GM23338 (cell line): Measurements from ENCODE around the gene KIRREL3. TPM values are rescaled to one million over a fixed set of nuclear protein-coding genes. Genes with fewer than 3 reads are reported as not detected.

ENCODE experiments used
- ATAC-seq: fragments of 200-7000 bp; cut with Tn5 transposase; 3 replicates; pipeline ENCODE4 v1.9.1; 2020
- DNase-seq: peaks from one replicate; pipeline ENCODE4 v3.0.0-alpha.2; 2015; ENCODE audit warnings: low spot score
- H2AFZ ChIP-seq: fragments of 200-600 bp; sonication (generic); 2 replicates; pipeline ENCODE4 v1.8.0; 2016; ENCODE audit warnings: antibody characterized with exemption, mild to moderate bottlenecking, moderate library complexity
- H3F3A ChIP-seq: fragments of 200-600 bp; sonication (generic); replicated peaks from 2 replicates; pipeline ENCODE4 v1.8.0; 2017; ENCODE audit warnings: antibody characterized with exemption, mixed run types, low read depth
- H3K27ac ChIP-seq: fragments of 200-600 bp; sonication (generic); 2 replicates; pipeline ENCODE4 v1.6.1; 2016; ENCODE audit warnings: low read depth
- H3K27me3 ChIP-seq: fragments of 200-600 bp; sonication (generic); 2 replicates; pipeline ENCODE4 v1.8.0; 2016; ENCODE audit warnings: mild to moderate bottlenecking, mixed run types, moderate library complexity; ENCODE audit not compliant: insufficient read depth
- H3K36me3 ChIP-seq: fragments of 200-600 bp; sonication (generic); 2 replicates; pipeline ENCODE4 v1.8.0; 2016; ENCODE audit warnings: mild to moderate bottlenecking; ENCODE audit not compliant: insufficient read depth
- H3K4me1 ChIP-seq: fragments of 200-600 bp; sonication (generic); 2 replicates; pipeline ENCODE4 v1.8.0; 2016; ENCODE audit warnings: mild to moderate bottlenecking, moderate library complexity; ENCODE audit not compliant: insufficient read depth
- H3K4me2 ChIP-seq: fragments of 200-600 bp; sonication (generic); 2 replicates; pipeline ENCODE4 v1.7.1; 2017; ENCODE audit warnings: mixed run types
- H3K4me3 ChIP-seq: fragments of 200-600 bp; sonication (generic); 2 replicates; pipeline ENCODE4 v1.6.1; 2016; ENCODE audit warnings: mixed run types
- H3K79me2 ChIP-seq: fragments of 200-600 bp; sonication (generic); replicated peaks from 2 replicates; pipeline ENCODE4 v1.8.0; 2017; ENCODE audit warnings: mild to moderate bottlenecking; ENCODE audit not compliant: insufficient read depth
- H3K9me2 ChIP-seq: fragments of 200-600 bp; sonication (generic); 2 replicates; pipeline ENCODE4 v1.8.0; 2017; ENCODE audit not compliant: insufficient read depth
- H4K20me1 ChIP-seq: fragments of 200-600 bp; sonication (generic); replicated peaks from 2 replicates; pipeline ENCODE4 v1.8.0; 2017; ENCODE audit warnings: mild to moderate bottlenecking; ENCODE audit not compliant: insufficient read depth
- H3K27ac Mint-ChIP-seq: 2 replicates; pipeline ENCODE4 v1.8.0; 2020; ENCODE audit warnings: inconsistent platforms, mild to moderate bottlenecking, moderate library complexity, mixed read lengths
- H3K27me3 Mint-ChIP-seq: 3 replicates; pipeline ENCODE4 v1.8.0; 2022; ENCODE audit warnings: low read depth, mild to moderate bottlenecking, moderate library complexity, mixed read lengths, inconsistent platforms; ENCODE audit not compliant: insufficient read depth, poor library complexity
- H3K36me3 Mint-ChIP-seq: 3 replicates; pipeline ENCODE4 v1.8.0; 2021; ENCODE audit warnings: low read depth, mild to moderate bottlenecking, inconsistent platforms, moderate library complexity, mixed read lengths
- H3K4me1 Mint-ChIP-seq: 3 replicates; pipeline ENCODE4 v1.8.0; 2020; ENCODE audit warnings: mild to moderate bottlenecking, inconsistent platforms, mixed read lengths
- H3K4me3 Mint-ChIP-seq: 3 replicates; pipeline ENCODE4 v1.8.0; 2021; ENCODE audit warnings: moderate library complexity, mild to moderate bottlenecking, inconsistent platforms, mixed read lengths
- H3K9me3 Mint-ChIP-seq: 3 replicates; pipeline ENCODE4 v1.8.0; 2020; ENCODE audit warnings: moderate library complexity, mild to moderate bottlenecking, inconsistent platforms, mixed read lengths
- EZH2 ChIP-seq: fragments of 200-600 bp; sonication (generic); IDR thresholded peaks from one replicate; pipeline ENCODE4 v1.8.0; 2017; ENCODE audit warnings: antibody characterized with exemption, mild to moderate bottlenecking, low read depth; ENCODE audit not compliant: unreplicated experiment
- POLR2AphosphoS5 ChIP-seq: IDR thresholded peaks from 2 replicates; pipeline ENCODE4 v1.6.1; 2016; ENCODE audit warnings: antibody characterized with exemption, low read depth
- REST ChIP-seq: IDR thresholded peaks from one replicate; pipeline ENCODE4 v1.6.1; 2018; ENCODE audit warnings: antibody characterized with exemption; ENCODE audit not compliant: unreplicated experiment
- STAT1 ChIP-seq: IDR thresholded peaks from one replicate; pipeline ENCODE4 v1.6.1; 2016; ENCODE audit warnings: antibody characterized with exemption; ENCODE audit not compliant: unreplicated experiment
- ZNF114 ChIP-seq: fragments of 250-450 bp; sonication (Bioruptor Pico); IDR thresholded peaks from 2 replicates; pipeline ENCODE4 v1.5.0; 2020; ENCODE audit warnings: mild to moderate bottlenecking, moderate library complexity
- ZNF462 ChIP-seq: fragments of 250-450 bp; sonication (Bioruptor Pico); IDR thresholded peaks from 2 replicates; pipeline ENCODE4 v1.5.0; 2020; ENCODE audit warnings: mild to moderate bottlenecking, moderate library complexity
- polyA plus RNA-seq: library from polyadenylated mRNA; unstranded; fragments of >200 nt; fragmentation: Nextera tagmentation; extraction: Ambion mirVana; gene quantifications from 2 replicates; pipeline ENCODE4 v1.2.1, GENCODE V29; 2016
- total RNA-seq: library from RNA; depleted of rRNA; stranded (reverse); fragments of >200 nt; shearing (Covaris generic); gene quantifications from 2 replicates; pipeline ENCODE4 v1.2.3, GENCODE V29; 2014

The KIRREL3 gene
- total and polyA plus RNA-seq, 2 experiments from 2014 or later = 0.13 to 1.5 TPM

GRCh38 chr11:126819194-126819593, 181.4 kb downstream of the KIRREL3 start (continued):
- TF ChIP-seq ZNF462 (no peak), STAT1 (no peak)

- Histone ChIP-seq H3K36me3 (no peaks in the 10 kb centered on the region), H3K27me3 (no peaks in the 10 kb centered on the region), H3K79me2 (no peaks in the 10 kb centered on the region), H3K4me2 (no peak overlapping the region), H3F3A (no peaks in the 10 kb centered on the region), H2AFZ (no peak overlapping the region), H4K20me1 (0 out of 2 replicates have a peak, but pooled peaks cover 3% of the 10 kb centered on the region), H3K27ac (no peak overlapping the region), H3K4me3 (no peak overlapping the region), H3K9me2 (peaks cover 6% of the 10 kb centered on the region; the same call in 1 of the 2 replicates), H3K4me1 (peaks cover 7% of the 10 kb centered on the region)
- peaks cover 17% of the 10 kb centered on the region for H3K4me1 Mint-ChIP-seq
- no peaks in the 10 kb centered on the region for H3K36me3 Mint-ChIP-seq
- no peak overlapping the region for H3K4me3 Mint-ChIP-seq
- no peak overlapping the region for H3K27ac Mint-ChIP-seq
- H3K27me3 Mint-ChIP-seq = no peaks in the 10 kb centered on the region
- ATAC-seq = no peak
- DNase-seq = no peak
- H3K9me3 Mint-ChIP-seq = no peaks in the 10 kb centered on the region; the same call in 1 of the 3 replicates
- TF ChIP-seq EZH2 (no peak), ZNF114 (CRISPR knock-in tag) (no peak), POLR2AphosphoS5 (no peak), REST (no peak)
Observed at GRCh38 chr11:126817523-126818450, 182.8 kb downstream of the KIRREL3 start.
